SW 1271 (cell line): ENCODE measurements around the gene ITPKB.

Experiments used
- DNase-seq, 2 experiments: peaks; one replicate each; lab custom pipeline; 2025; lab: John Stamatoyannopoulos, UW

The ITPKB gene

GRCh38 chr1:226685196-226685820 is 53.8 kb downstream of the ITPKB start:
- DNase-seq = no peak

DNA sequence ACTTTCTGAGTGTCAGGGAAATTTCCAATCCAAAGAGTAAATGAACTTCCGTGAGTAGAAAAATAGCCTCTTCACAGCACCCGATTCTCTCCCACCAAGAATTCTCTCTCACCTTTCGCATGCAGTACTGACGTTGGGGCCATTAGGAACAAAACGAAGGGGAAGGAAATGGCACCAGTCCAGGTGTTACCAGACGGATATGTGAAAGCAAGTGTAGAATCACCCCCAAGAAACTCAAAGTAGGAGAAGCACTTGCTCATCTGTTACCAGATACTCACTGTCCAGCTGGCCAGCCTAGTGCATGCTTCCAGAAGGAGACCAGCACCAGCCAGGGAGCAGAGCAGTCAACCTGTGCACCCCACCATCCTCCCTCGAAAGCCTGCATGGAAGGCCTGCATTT is 55.1 kb downstream of the ITPKB start:
- DNase-seq = no peak

GRCh38 chr1:226682871-226683814 is 55.9 kb downstream of the ITPKB start:
- DNase-seq = no peak

GRCh38 chr1:226681652-226682493 is 57.2 kb downstream of the ITPKB start:
- DNase-seq = no peak

- no peak for DNase-seq
These were observed 58.4 kb downstream of the ITPKB start for GRCh38 chr1:226680653-226681052.

GRCh38 chr1:226679853-226680516 is 59.1 kb downstream of the ITPKB start:
- DNase-seq = no peak

- no peak for DNase-seq
These were observed 59.8 kb downstream of the ITPKB start for GRCh38 chr1:226679262-226679661.

- DNase-seq = no peak
These were observed 60.4 kb downstream of the ITPKB start for GRCh38 chr1:226678701-226679100.

- DNase-seq = no peak
These were observed 60.8 kb downstream of the ITPKB start for GRCh38 chr1:226678251-226678650.

- no peak for DNase-seq
These were observed 61.8 kb downstream of the ITPKB start for GRCh38 chr1:226677027-226678020.

- no peak for DNase-seq
These were observed 62.7 kb downstream of the ITPKB start for GRCh38 chr1:226676381-226676780.

DNA sequence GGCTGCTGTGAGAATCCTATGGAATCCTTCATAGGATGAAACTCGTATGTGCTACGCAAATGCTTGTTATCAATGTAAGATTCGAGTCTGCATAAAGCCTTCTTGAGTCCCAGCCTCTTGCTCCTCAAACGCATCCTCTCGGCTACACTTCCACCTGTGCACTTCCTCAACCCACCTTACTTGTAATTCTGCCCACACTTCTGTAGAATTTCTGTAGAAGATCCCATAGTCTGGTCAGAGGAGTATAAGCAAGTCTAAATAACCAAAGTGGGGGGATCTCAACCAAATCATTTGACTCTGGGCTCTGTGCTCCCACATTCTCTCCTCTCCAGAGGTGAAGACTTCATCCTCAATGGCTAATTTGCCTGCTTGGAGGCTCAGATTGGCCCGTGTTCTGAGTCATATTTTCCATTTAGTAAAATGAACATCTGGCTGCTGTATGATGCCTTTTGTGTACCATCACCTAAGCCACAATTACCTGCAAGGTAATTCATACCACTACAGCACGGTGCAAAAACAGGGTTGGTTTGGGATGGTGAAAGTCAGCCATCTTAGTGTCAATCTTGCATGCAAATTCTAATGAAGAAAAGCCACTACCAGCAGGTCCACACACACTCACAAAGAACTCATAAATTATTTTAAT is 63.2 kb downstream of the ITPKB start:
- no peak for DNase-seq

- no peak for DNase-seq
These were observed 64.0 kb downstream of the ITPKB start for GRCh38 chr1:226674892-226675714.

GRCh38 chr1:226672339-226672762 is 66.7 kb downstream of the ITPKB start:
- no peak for DNase-seq

GRCh38 chr1:226671277-226671676 is 67.8 kb downstream of the ITPKB start:
- DNase-seq = no peak

DNA sequence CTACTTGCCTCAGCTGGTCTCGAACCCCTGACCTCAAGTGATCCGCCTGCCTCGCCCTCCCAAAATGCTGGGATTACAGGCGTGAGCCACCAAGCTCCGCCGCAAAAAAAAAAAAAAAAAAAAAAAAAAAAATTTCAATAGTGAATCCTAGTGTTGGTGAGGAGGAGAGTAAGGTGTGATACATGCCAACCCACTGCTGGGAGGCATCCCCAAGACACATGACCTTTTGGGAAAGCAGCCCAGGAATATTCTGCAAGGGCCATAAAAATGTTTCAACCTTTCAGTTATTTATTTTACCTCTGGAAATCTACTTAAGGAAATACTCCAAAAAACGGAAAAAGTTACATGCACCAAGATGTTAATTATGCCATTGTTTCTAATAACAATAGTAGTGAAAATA is 69.0 kb downstream of the ITPKB start:
- DNase-seq = no peak

DNA sequence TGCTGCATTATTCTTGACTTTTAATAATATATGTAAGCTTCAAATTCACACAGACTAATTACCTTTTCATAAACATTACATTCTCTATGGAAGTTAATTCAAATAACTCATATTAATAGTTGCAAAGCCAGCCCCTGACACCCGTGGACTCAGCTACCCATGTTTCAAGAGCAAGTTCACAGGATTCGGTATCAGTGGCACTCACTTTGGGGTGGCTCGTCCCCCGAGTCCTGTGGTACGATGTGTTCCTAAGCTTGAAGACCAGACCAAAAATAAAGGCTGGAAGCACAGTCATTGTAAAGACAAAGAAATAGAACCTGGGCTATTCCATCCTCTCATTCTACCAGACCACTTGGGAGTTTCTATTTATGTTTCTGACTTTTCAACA is 70.9 kb downstream of the ITPKB start:
- DNase-seq = no peak

GRCh38 chr1:226666692-226667091 is 72.4 kb downstream of the ITPKB start:
- no peak for DNase-seq

DNA sequence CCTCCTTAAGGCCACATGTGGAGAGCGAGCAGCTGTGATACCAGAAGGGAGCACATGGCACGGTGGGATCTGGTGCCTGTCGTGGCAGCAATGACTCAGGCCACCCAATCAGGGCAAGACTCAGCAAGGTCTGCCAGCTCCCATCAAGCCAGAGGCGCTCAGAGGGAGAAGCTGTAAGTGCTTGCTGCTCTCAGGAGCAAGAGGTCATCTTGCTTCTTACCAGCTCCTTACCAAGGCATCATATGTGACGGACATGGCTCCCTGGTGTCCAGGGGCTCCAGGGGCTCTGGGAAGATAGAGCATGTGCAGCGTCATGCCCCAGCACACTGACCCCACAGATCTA is 72.9 kb downstream of the ITPKB start:
- DNase-seq = no peak
